ENCODE measurements around the gene ALK. TPM values are rescaled to one million over a fixed set of nuclear protein-coding genes. Genes with fewer than 3 reads are reported as not detected.

The ALK gene
- total and polyA plus RNA-seq, 2 donors (not counting 1 experiment from before 2014, with no cell fraction given) = not detected

DNA sequence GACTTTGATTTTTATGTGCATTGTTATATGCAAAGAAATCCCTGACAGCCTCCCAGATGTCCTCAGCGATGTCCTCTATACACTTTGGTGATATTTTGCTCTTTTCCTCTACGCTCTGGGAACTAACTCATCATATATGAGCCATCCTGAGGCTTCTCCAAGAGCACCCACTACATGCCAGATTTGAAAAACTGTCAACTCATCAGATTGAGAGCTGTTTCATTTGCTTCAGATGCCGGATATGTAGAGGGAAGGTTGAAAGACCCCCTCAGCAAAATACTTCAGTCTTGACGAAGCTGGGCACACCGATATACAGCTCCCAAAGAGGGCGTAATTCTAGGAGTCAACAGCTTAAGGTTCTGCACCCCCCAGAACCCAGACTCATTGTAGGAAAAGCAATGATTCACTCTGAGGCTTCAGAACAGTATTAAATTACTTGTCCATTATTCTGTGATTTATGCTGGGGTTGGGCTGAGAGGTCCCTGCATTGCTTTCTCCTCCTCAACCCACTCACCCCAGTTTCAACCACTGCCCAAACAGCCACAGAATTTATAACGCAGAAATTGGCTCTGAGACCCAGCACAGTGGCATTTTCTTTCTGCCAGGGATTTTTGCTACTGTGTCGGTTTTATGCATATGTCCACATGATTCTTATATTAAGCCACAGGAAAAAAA lies 341.8 kb downstream of the ALK start:
- Mint-ChIP-seq H3K4me3 (no peak overlapping the region), H3K9me3 (ENCODE audit: insufficient read depth) (no peaks in the 10 kb centered on the region), H3K27ac (no peak overlapping the region), H3K4me1 (peaks cover 9% of the 10 kb centered on the region), H3K27me3 (peaks cover 2% of the 10 kb centered on the region)
- no peaks in the 10 kb centered on the region for H3K79me2 ChIP-seq (ENCODE audit: control insufficient read depth, insufficient read depth, low read length)
- no peaks in the 10 kb centered on the region for H3K27me3 ChIP-seq (replicated peaks in 1 of 4; ENCODE audit: control extremely low read depth in 1 of 4, control insufficient read depth in 3 of 4, insufficient read depth in 4 of 4, low read length in 3 of 4)
- no peaks in the 10 kb centered on the region for H4K20me1 ChIP-seq (ENCODE audit: control insufficient read depth, insufficient read depth, low read length, poor library complexity, severe bottlenecking)
- H3K9me3 ChIP-seq (ENCODE audit: control extremely low read depth in 1 of 3, control insufficient read depth in 2 of 3, insufficient read depth in 1 of 3, low read length in 2 of 3) = peaks cover 0 to 6% (median 0%) of the 10 kb centered on the region in 3 donors
- peaks cover 0 to 4% of the 10 kb centered on the region in 2 donors for H3K4me1 ChIP-seq (ENCODE audit: control insufficient read depth in 2 of 2, insufficient read depth in 2 of 2, low read length in 2 of 2)
- WGBS (ENCODE audit: insufficient coverage) = 90% methylated on average over 8 of the region's 8 CpGs
- intact Hi-C loops (cut with micrococcal nuclease) = no loop called here
- no peak overlapping the region for H3K4me2 ChIP-seq (replicated peaks; ENCODE audit: low read depth, low read length, poor library complexity, severe bottlenecking)
- ChIA-PET POLR2A (no interaction called here), CTCF (no interaction called here)
- no peak overlapping the region for H3K27ac ChIP-seq (ENCODE audit: low read length in 2 of 2)
- H3K9ac ChIP-seq (ENCODE audit: low read length) = no peak overlapping the region
- ATAC-seq (ENCODE audit: low read depth) (no peak), DNase-seq (no peak)
- no peak for TF ChIP-seq EZH2 (IDR thresholded peaks at IDR 0.05; ENCODE audit: borderline replicate concordance, insufficient read depth, low read depth, low read length, poor library complexity, severe bottlenecking)
- TF ChIP-seq, protein P1, sequence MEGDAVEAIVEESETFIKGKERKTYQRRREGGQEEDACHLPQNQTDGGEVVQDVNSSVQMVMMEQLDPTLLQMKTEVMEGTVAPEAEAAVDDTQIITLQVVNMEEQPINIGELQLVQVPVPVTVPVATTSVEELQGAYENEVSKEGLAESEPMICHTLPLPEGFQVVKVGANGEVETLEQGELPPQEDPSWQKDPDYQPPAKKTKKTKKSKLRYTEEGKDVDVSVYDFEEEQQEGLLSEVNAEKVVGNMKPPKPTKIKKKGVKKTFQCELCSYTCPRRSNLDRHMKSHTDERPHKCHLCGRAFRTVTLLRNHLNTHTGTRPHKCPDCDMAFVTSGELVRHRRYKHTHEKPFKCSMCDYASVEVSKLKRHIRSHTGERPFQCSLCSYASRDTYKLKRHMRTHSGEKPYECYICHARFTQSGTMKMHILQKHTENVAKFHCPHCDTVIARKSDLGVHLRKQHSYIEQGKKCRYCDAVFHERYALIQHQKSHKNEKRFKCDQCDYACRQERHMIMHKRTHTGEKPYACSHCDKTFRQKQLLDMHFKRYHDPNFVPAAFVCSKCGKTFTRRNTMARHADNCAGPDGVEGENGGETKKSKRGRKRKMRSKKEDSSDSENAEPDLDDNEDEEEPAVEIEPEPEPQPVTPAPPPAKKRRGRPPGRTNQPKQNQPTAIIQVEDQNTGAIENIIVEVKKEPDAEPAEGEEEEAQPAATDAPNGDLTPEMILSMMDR (IDR thresholded peaks at IDR 0.05) = no peak
- no peaks in the 10 kb centered on the region for H3K36me3 ChIP-seq (replicated peaks in 1 of 2; ENCODE audit: control extremely low read depth in 1 of 2, control insufficient read depth in 1 of 2, extremely low read depth in 1 of 2, insufficient read depth in 2 of 2, low read length in 1 of 2)
- no peak overlapping the region for H3K4me3 ChIP-seq (ENCODE audit: control extremely low read depth in 1 of 5, extremely low read depth in 1 of 5, insufficient read depth in 1 of 5, low read depth in 2 of 5, low read length in 4 of 5)
- H2AFZ ChIP-seq (ENCODE audit: insufficient read depth, low read depth, low read length, poor library complexity, severe bottlenecking) = no peak overlapping the region

DNA sequence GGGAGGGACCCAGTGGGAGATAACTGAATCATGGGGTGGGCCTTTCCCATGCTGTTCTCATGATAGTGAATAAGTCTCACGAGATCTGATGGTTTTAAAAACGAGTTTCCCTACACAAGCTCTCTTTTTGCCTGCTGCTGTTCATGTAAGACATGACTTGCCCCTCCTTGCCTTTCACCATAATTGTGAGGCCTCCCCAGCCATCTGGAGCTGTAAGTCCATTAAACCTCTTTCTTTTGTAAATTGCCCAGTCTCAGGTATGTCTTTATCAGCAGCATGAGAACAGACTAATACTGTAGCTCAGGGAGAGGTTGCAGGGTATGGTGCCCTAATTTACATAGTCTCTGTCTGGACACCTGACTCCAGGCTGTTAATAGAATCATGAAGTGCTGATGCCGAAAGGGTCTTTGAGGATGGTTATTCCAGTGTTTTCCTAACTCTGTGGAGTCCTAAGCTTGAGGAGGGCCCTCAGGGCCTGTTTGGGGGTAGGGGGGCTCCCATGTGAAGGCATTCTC lies 343.2 kb downstream of the ALK start:
- peaks cover 0 to 4% of the 10 kb centered on the region in 2 donors for H3K4me1 ChIP-seq (ENCODE audit: control insufficient read depth in 2 of 2, insufficient read depth in 2 of 2, low read length in 2 of 2)
- H3K9me3 ChIP-seq (ENCODE audit: control extremely low read depth in 1 of 3, control insufficient read depth in 2 of 3, insufficient read depth in 1 of 3, low read length in 2 of 3) = peaks cover 0 to 6% (median 0%) of the 10 kb centered on the region in 3 donors
- H3K9ac ChIP-seq (ENCODE audit: low read length) = no peak overlapping the region
- TF ChIP-seq EZH2 (IDR thresholded peaks at IDR 0.05; ENCODE audit: borderline replicate concordance, insufficient read depth, low read depth, low read length, poor library complexity, severe bottlenecking) = no peak
- TF ChIP-seq, protein P1 (IDR thresholded peaks at IDR 0.05) = no peak
- H4K20me1 ChIP-seq (ENCODE audit: control insufficient read depth, insufficient read depth, low read length, poor library complexity, severe bottlenecking) = no peaks in the 10 kb centered on the region
- no peak overlapping the region for H3K27ac Mint-ChIP-seq
- peaks cover 9% of the 10 kb centered on the region for H3K4me1 Mint-ChIP-seq
- no peak overlapping the region for H3K4me2 ChIP-seq (replicated peaks; ENCODE audit: low read depth, low read length, poor library complexity, severe bottlenecking)
- no peak overlapping the region for H3K4me3 ChIP-seq (ENCODE audit: control extremely low read depth in 1 of 5, extremely low read depth in 1 of 5, insufficient read depth in 1 of 5, low read depth in 2 of 5, low read length in 4 of 5)
- ATAC-seq (ENCODE audit: low read depth) (no peak), DNase-seq (no peak)
- H3K27me3 Mint-ChIP-seq = no peaks in the 10 kb centered on the region
- no peaks in the 10 kb centered on the region for H3K9me3 Mint-ChIP-seq (ENCODE audit: insufficient read depth)
- ChIA-PET CTCF (no interaction called here), POLR2A (no interaction called here)
- H3K4me3 Mint-ChIP-seq = no peak overlapping the region
- H3K27me3 ChIP-seq (replicated peaks in 1 of 4; ENCODE audit: control extremely low read depth in 1 of 4, control insufficient read depth in 3 of 4, insufficient read depth in 4 of 4, low read length in 3 of 4) = no peaks in the 10 kb centered on the region
- H3K27ac ChIP-seq (ENCODE audit: low read length in 2 of 2) = no peak overlapping the region
- 73% methylated on average over 3 of the region's 3 CpGs for WGBS (ENCODE audit: insufficient coverage)
- H3K79me2 ChIP-seq (ENCODE audit: control insufficient read depth, insufficient read depth, low read length) = no peaks in the 10 kb centered on the region
- intact Hi-C loops (cut with micrococcal nuclease) = no loop called here
- H2AFZ ChIP-seq (ENCODE audit: insufficient read depth, low read depth, low read length, poor library complexity, severe bottlenecking) = no peak overlapping the region
- H3K36me3 ChIP-seq (replicated peaks in 1 of 2; ENCODE audit: control extremely low read depth in 1 of 2, control insufficient read depth in 1 of 2, extremely low read depth in 1 of 2, insufficient read depth in 2 of 2, low read length in 1 of 2) = no peaks in the 10 kb centered on the region
